OCI-LY3 (cell line): ENCODE measurements around the gene ACTN3.
A peak's percentile ranks its signal among the peaks of the same experiment; 100 is the strongest.

Experiments
- H2AFZ ChIP-seq: fragments of 200-600, 300-600 bp; shearing (Covaris generic); 2 replicates; pipeline ENCODE4 v1.6.0; 2014; ENCODE audit warnings: antibody characterized with exemption, low read depth, low read length
- H3K27ac ChIP-seq: fragments of 200-600, 300-600 bp; sonication (generic); 2 replicates; pipeline ENCODE4 v1.5.1; 2014; ENCODE audit warnings: mild to moderate bottlenecking, low read length, moderate library complexity, mixed read lengths
- H3K27me3 ChIP-seq: fragments of 200-600, 300-600 bp; sonication (generic); 2 replicates; pipeline ENCODE4 v1.6.1; 2014; ENCODE audit warnings: low read depth, low read length, mixed read lengths
- H3K36me3 ChIP-seq: fragments of 200-600, 300-600 bp; sonication (generic); replicated peaks from 2 replicates; pipeline ENCODE3; 2014; ENCODE audit warnings: low read depth, low read length, mixed read lengths
- H3K4me1 ChIP-seq: fragments of 300-600, 200-600 bp; sonication (generic); 2 replicates; pipeline ENCODE4 v1.6.1; 2014; ENCODE audit warnings: low read length, mixed read lengths
- H3K4me2 ChIP-seq: fragments of 200-600, 300-600 bp; sonication (generic); 2 replicates; pipeline ENCODE4 v1.6.1; 2014; ENCODE audit warnings: low read length, mixed read lengths
- H3K4me3 ChIP-seq: fragments of 300-600, 200-600 bp; sonication (generic); 2 replicates; pipeline ENCODE4 v1.5.1; 2014; ENCODE audit warnings: antibody characterized with exemption, mild to moderate bottlenecking, low read length, moderate library complexity
- H3K79me2 ChIP-seq: fragments of 300-600, 200-600 bp; shearing (Covaris generic); 2 replicates; pipeline ENCODE4 v1.6.1; 2014; ENCODE audit warnings: mild to moderate bottlenecking, low read length, mixed read lengths
- H3K9ac ChIP-seq: fragments of 300-600, 200-600 bp; shearing (Covaris generic); 2 replicates; pipeline ENCODE4 v1.6.0; 2014; ENCODE audit warnings: mild to moderate bottlenecking, low read length, moderate library complexity
- H3K9me3 ChIP-seq: fragments of 200-600, 300-600 bp; shearing (Covaris generic); 2 replicates; pipeline ENCODE4 v1.6.1; 2014; ENCODE audit warnings: low read length, mixed read lengths; ENCODE audit not compliant: insufficient read depth
- H4K20me1 ChIP-seq: fragments of 200-600, 300-600 bp; sonication (generic); 2 replicates; pipeline ENCODE4 v1.6.1; 2016; ENCODE audit warnings: low read length, mixed read lengths; ENCODE audit not compliant: insufficient read depth
- EZH2phosphoT487 ChIP-seq: fragments of 200-600 bp; shearing (Covaris generic); IDR thresholded peaks from 2 replicates; pipeline ENCODE4 v1.6.1; 2018; ENCODE audit warnings: antibody characterized with exemption, mixed run types, low read depth
- TF ChIP-seq, protein P1 (sequence below): fragments of 200-600, 300-600 bp; sonication (generic); IDR thresholded peaks from 2 replicates; pipeline ENCODE4 v1.5.1; 2014; ENCODE audit warnings: antibody characterized with exemption, low read length, low read depth

ACTN3 gene

DNA sequence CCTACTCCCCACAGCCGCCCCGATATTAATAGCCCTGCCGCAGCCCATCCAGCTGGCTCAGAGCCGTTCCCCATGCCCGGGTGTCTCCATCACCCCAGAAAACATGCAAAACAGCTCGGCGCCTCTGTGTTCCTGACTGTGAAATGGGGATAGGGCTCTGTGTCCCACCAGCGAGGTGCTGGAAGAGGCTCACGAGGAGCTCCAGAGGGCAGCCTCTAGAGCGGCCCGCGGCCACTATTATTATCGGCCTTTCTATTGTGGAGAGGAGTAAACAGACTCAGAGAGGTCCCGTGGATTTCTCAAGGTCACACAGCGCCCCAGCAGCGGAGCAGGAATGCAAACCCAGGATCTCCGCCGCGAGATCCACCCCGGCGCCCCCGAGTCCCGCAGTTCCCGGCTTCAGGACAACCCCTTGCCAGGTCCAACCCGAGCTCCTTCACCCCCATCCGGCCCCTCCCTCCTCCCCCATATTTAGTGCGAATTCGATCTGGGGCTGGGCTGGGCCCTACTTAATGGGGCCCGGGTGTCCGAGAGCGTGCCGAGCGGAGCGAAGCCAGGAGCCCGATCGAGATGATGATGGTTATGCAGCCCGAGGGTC is at the start of gene ACTN3:
Gene ACTN3 (plus strand): TSS at position 536 of the 598 bp plus-strand sequence. CDS start 35 bp downstream, at position 571.
- H2AFZ ChIP-seq = peak within 1 kb of the TSS; percentile 89
- H3K27ac ChIP-seq = peak within 1 kb of the TSS; percentile 61
- no peaks in the 10 kb centered on the region; the same call in 1 of the 2 replicates for H3K79me2 ChIP-seq
- 0 out of 2 replicates have a peak, but pooled peaks cover 4% of the 10 kb centered on the region for H3K27me3 ChIP-seq
- TF ChIP-seq EZH2phosphoT487 = no peak
- TF ChIP-seq, protein P1, sequence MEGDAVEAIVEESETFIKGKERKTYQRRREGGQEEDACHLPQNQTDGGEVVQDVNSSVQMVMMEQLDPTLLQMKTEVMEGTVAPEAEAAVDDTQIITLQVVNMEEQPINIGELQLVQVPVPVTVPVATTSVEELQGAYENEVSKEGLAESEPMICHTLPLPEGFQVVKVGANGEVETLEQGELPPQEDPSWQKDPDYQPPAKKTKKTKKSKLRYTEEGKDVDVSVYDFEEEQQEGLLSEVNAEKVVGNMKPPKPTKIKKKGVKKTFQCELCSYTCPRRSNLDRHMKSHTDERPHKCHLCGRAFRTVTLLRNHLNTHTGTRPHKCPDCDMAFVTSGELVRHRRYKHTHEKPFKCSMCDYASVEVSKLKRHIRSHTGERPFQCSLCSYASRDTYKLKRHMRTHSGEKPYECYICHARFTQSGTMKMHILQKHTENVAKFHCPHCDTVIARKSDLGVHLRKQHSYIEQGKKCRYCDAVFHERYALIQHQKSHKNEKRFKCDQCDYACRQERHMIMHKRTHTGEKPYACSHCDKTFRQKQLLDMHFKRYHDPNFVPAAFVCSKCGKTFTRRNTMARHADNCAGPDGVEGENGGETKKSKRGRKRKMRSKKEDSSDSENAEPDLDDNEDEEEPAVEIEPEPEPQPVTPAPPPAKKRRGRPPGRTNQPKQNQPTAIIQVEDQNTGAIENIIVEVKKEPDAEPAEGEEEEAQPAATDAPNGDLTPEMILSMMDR = no peak
- peaks cover 22% of the 10 kb centered on the region for H3K4me1 ChIP-seq
- peak within 1 kb of the TSS; percentile 84 for H3K9ac ChIP-seq
- H3K4me2 ChIP-seq = peak within 1 kb of the TSS; percentile 96
- H4K20me1 ChIP-seq = no peaks in the 10 kb centered on the region
- no peaks in the 10 kb centered on the region for H3K9me3 ChIP-seq
- peaks cover 9% of the 10 kb centered on the region for H3K36me3 ChIP-seq
- H3K4me3 ChIP-seq = peak within 1 kb of the TSS; percentile 82

DNA sequence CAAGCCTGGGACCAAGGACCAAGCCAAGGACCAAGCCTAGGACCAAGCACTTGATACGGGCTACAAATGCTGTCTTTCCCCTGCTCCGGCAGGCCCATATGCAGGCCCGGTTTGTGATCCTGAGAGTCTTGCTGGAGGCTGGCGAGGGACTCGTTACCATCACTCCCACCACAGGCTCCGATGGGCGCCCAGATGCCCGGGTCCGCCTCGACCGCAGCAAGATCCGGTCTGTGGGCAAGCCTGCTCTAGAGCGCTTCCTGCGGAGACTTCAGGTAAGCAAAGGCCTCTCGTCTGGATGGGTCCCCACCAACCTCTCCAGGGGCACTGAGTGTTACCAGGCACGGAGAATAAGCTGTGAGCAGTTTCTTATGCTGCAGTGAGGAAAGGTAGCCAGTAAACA is 49.5 kb upstream of the ACTN3 start:
- H3K36me3 ChIP-seq = peaks cover 35% of the 10 kb centered on the region
- no peaks in the 10 kb centered on the region for H3K79me2 ChIP-seq
- H2AFZ ChIP-seq = no peak overlapping the region
- no peaks in the 10 kb centered on the region for H3K9me3 ChIP-seq
- H3K4me1 ChIP-seq = no peaks in the 10 kb centered on the region
- no peak overlapping the region for H3K9ac ChIP-seq
- H3K27ac ChIP-seq = no peak overlapping the region
- no peak overlapping the region for H3K4me2 ChIP-seq
- TF ChIP-seq EZH2phosphoT487 = no peak
- TF ChIP-seq, protein P1 = no peak
- no peaks in the 10 kb centered on the region for H3K27me3 ChIP-seq
- H3K4me3 ChIP-seq = no peak overlapping the region
- no peaks in the 10 kb centered on the region for H4K20me1 ChIP-seq

DNA sequence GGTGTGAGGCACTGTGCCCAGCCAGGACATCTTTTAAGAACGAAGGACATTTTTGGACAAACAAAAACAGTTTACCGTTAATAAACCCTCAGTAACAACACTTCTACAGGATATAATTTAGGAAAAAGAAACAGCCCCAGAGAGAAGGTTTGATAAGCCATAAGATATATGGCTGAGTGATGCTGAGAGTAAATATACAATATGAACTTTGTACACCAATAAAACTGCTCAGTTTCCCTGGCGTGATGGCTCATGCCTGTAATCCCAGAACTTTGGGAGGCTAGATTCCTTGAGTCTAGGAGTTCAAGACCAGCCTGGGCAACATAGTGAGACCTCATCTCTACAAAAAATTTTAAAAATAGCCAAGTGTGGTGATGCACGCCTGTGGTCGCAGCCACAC is 48.2 kb upstream of the ACTN3 start:
- Histone ChIP-seq H4K20me1 (no peaks in the 10 kb centered on the region), H3K27ac (no peak overlapping the region), H3K4me1 (no peaks in the 10 kb centered on the region), H2AFZ (no peak overlapping the region), H3K36me3 (peaks cover 33% of the 10 kb centered on the region), H3K9ac (no peak overlapping the region), H3K79me2 (no peaks in the 10 kb centered on the region), H3K4me3 (no peak overlapping the region), H3K27me3 (no peaks in the 10 kb centered on the region), H3K4me2 (no peak overlapping the region), H3K9me3 (no peaks in the 10 kb centered on the region)
- no peak for TF ChIP-seq EZH2phosphoT487
- TF ChIP-seq, protein P1 = no peak

DNA sequence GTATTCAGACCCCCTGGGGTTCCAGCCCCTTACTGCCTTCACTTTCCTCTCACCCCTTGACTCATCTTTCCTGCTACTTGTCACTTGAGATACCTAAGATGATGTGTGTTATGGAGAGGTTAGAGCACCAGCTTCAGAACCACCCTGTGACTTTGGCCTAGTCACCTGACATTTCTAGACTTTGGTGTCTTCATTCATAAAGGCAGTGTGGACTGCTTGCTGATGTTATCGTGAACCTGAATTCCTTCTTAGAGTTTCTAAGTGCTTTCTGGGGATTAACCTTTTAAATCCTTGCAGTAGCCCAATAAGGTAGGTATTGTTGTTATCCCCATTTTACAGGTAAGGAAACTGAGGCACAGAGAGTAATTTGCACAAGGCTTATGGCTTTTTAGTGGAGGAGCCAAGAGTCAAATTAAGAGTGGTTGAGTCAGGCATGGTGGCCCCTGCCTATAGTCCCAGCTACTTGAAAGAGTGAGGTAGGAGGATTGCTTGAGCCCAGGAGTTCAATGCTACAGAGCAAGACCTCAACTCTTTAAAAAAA is 41.4 kb upstream of the ACTN3 start:
- Histone ChIP-seq H3K4me2 (no peak overlapping the region), H3K4me3 (no peak overlapping the region), H3K36me3 (peaks cover 16% of the 10 kb centered on the region), H3K9me3 (no peaks in the 10 kb centered on the region), H2AFZ (no peak overlapping the region), H4K20me1 (no peaks in the 10 kb centered on the region), H3K4me1 (peaks cover 3% of the 10 kb centered on the region; the same call in 1 of the 2 replicates), H3K27me3 (no peaks in the 10 kb centered on the region), H3K79me2 (no peaks in the 10 kb centered on the region), H3K27ac (no peak overlapping the region), H3K9ac (no peak overlapping the region)
- TF ChIP-seq, protein P1 = no peak
- no peak for TF ChIP-seq EZH2phosphoT487
